Gastroesophageal sphincter (tissue), 3 donors: ENCODE data around the gene WDR54.

Experiments used
- CTCF ChIP-seq, 4 experiments: fragments of 200-600 bp in 2 of 4; fragments of 450-650 bp in 2 of 4; sonication (generic) in 1 of 4; IDR thresholded peaks; one replicate each; pipeline ENCODE4 v1.5.1; 2017 to 2019; ENCODE audit warnings: antibody characterized with exemption in 4 of 4, mild to moderate bottlenecking in 2 of 4, moderate library complexity in 2 of 4
- POLR2A ChIP-seq, 2 donors: fragments of 450-650 bp; IDR thresholded peaks; one replicate each; pipeline ENCODE4 v1.6.1; 2017; ENCODE audit warnings: antibody characterized with exemption in 2 of 2, mild to moderate bottlenecking in 2 of 2, moderate library complexity in 1 of 2
- POLR2AphosphoS5 ChIP-seq: sonication (generic); formaldehyde crosslinking; IDR thresholded peaks from one replicate; pipeline ENCODE4 v1.6.1; 2017; ENCODE audit warnings: antibody characterized with exemption

GRCh38 chr2:74393525-74393924 lies 28.0 kb upstream of the WDR54 start:
- no peak for TF ChIP-seq POLR2A (IDR thresholded peaks at IDR 0.05)
- TF ChIP-seq CTCF (IDR thresholded peaks at IDR 0.05) = no peak
- TF ChIP-seq POLR2AphosphoS5 = no peak
